ENCODE measurements around the gene RRM1.
A peak's percentile ranks its signal among the peaks of the same experiment; 100 is the strongest.

The RRM1 gene

GRCh38 chr11:4187055-4187988, 92.7 kb downstream of the RRM1 start:
- peak; percentile 70 for DNase-seq (ENCODE audit: low read depth)

Data from stimulated activated CD8-positive, alpha-beta memory T cell treated with anti-CD3 and anti-CD28 coated beads, Interleukin-12 subunit alpha, Interleukin-12 subunit beta, amount 100 ng/mL, for 4 hours (primary cell).